Endothelial cell of umbilical vein (primary cell): ENCODE measurements around the gene LRRC8A. TPM values are rescaled to one million over a fixed set of nuclear protein-coding genes. Genes with fewer than 3 reads are reported as not detected.

Source experiments
- BruUV-seq: library from RNA; stranded (reverse); fragments of 400-500 nt; replicated peaks from 2 replicates; lab custom pipeline; 2021; lab: Mats Ljungman, UMichigan
- CTCF ChIA-PET: fragments of 300-600, 350-600 bp; sonication (Branson Sonifier 250); formaldehyde crosslinking; loops from one replicate; lab custom pipeline; 2021; ENCODE audit warnings: antibody characterized with exemption, inconsistent platforms; lab: Charles Lee
- POLR2A ChIA-PET: fragments of 300-600, 350-600 bp; sonication (Branson Sonifier 250); formaldehyde crosslinking; loops from one replicate; lab custom pipeline; 2021; ENCODE audit warnings: antibody characterized with exemption, inconsistent platforms; lab: Charles Lee
- DNase-seq: peaks from one replicate; pipeline ENCODE4 v3.0.0-alpha.2; 2011; ENCODE audit warnings: low read depth, low spot score
- FAIRE-seq: peaks from 2 replicates; lab custom pipeline; 2011; peaks lifted over from hg19 to GRCh38; lab: Jason Lieb, UNC
- H2AFZ ChIP-seq: 2 replicates; pipeline ENCODE4 v1.6.0; 2012; ENCODE audit warnings: low read depth, low read length, control low read depth, inconsistent platforms
- H3K27ac ChIP-seq: 2 replicates; pipeline ENCODE4 v1.5.1; 2011; ENCODE audit warnings: low read depth, mild to moderate bottlenecking, control low read depth, low read length, moderate library complexity; ENCODE audit not compliant: insufficient read depth
- H3K27me3 ChIP-seq, 2 experiments: 2 replicates each; pipeline versions ENCODE4 v1.6.0 to v1.6.1; 2011; ENCODE audit warnings: low read length in 2 of 2, mixed read lengths in 1 of 2; ENCODE audit not compliant: control insufficient read depth in 2 of 2, insufficient read depth in 2 of 2
- H3K36me3 ChIP-seq, 2 experiments: 2 replicates in 1 of 2; 3 replicates in 1 of 2; pipeline ENCODE4 v1.5.1; 2011; ENCODE audit warnings: low read length in 2 of 2, mild to moderate bottlenecking in 1 of 2, moderate library complexity in 1 of 2; ENCODE audit not compliant: control insufficient read depth in 2 of 2, insufficient read depth in 2 of 2; ENCODE audit errors: extremely low read depth in 1 of 2
- H3K4me1 ChIP-seq: 3 replicates; pipeline ENCODE4 v1.5.1; 2011; ENCODE audit warnings: mild to moderate bottlenecking, low read length; ENCODE audit not compliant: control insufficient read depth, insufficient read depth; ENCODE audit errors: extremely low read depth
- H3K4me2 ChIP-seq: 2 replicates; pipeline ENCODE4 v1.6.1; 2011; ENCODE audit warnings: low read length, control low read depth, mixed read lengths; ENCODE audit not compliant: insufficient read depth
- H3K4me3 ChIP-seq, 3 experiments: fragments of 200-600 bp in 1 of 3; sonication (generic), shearing (Covaris generic) in 1 of 3; replicated peaks in 1 of 3; 2 replicates each; pipeline ENCODE4 v1.5.1; 2011 to 2016; ENCODE audit warnings: control low read depth in 3 of 3, low read length in 3 of 3, mild to moderate bottlenecking in 2 of 3, inconsistent platforms in 1 of 3, low read depth in 1 of 3, moderate library complexity in 1 of 3; ENCODE audit not compliant: insufficient read depth in 1 of 3
- H3K79me2 ChIP-seq: 2 replicates; pipeline ENCODE4 v1.6.0; 2012; ENCODE audit warnings: low read length, inconsistent platforms; ENCODE audit not compliant: control insufficient read depth, insufficient read depth
- H3K9ac ChIP-seq: replicated peaks from 2 replicates; pipeline ENCODE3; 2011; ENCODE audit warnings: low read length, control low read depth; ENCODE audit not compliant: insufficient read depth; ENCODE audit errors: extremely low read depth
- H3K9me1 ChIP-seq: replicated peaks from 3 replicates; pipeline ENCODE4 v1.6.0; 2011; ENCODE audit warnings: mild to moderate bottlenecking, low read length; ENCODE audit not compliant: control insufficient read depth, insufficient read depth; ENCODE audit errors: extremely low read depth
- H3K9me3 ChIP-seq: replicated peaks from 2 replicates; pipeline ENCODE4 v1.5.1; 2012; ENCODE audit warnings: low read length, inconsistent platforms; ENCODE audit not compliant: control insufficient read depth, insufficient read depth
- H4K20me1 ChIP-seq: replicated peaks from 2 replicates; pipeline ENCODE3; 2011; ENCODE audit warnings: mild to moderate bottlenecking, low read length; ENCODE audit not compliant: control insufficient read depth, insufficient read depth; ENCODE audit errors: extremely low read depth
- CTCF ChIP-seq, 2 donors: IDR thresholded peaks; 1 replicate in 1 of 2; 2 replicates in 1 of 2; pipeline ENCODE4 v1.5.1; 2011; ENCODE audit warnings: low read length in 2 of 2, mild to moderate bottlenecking in 2 of 2, moderate library complexity in 2 of 2, control low read depth in 1 of 2, inconsistent platforms in 1 of 2, low read depth in 1 of 2; ENCODE audit not compliant: insufficient read depth in 1 of 2; ENCODE audit errors: extremely low read depth in 1 of 2
- EZH2 ChIP-seq: IDR thresholded peaks from 2 replicates; pipeline ENCODE4 v1.6.1; 2012; ENCODE audit warnings: borderline replicate concordance, low read depth, mild to moderate bottlenecking, moderate library complexity, low read length, inconsistent platforms; ENCODE audit not compliant: severe bottlenecking
- FOS ChIP-seq: IDR thresholded peaks from 2 replicates; pipeline ENCODE4 v1.6.1; 2011; ENCODE audit warnings: mild to moderate bottlenecking, low read length, moderate library complexity, borderline replicate concordance; ENCODE audit not compliant: insufficient read depth
- GATA2 ChIP-seq: IDR thresholded peaks from 2 replicates; pipeline ENCODE4 v1.7.0; 2011; ENCODE audit warnings: low read depth, mild to moderate bottlenecking, moderate library complexity, mixed read lengths, low read length; ENCODE audit not compliant: insufficient read length, insufficient read depth
- JUN ChIP-seq: IDR thresholded peaks from 2 replicates; pipeline ENCODE4 v1.6.1; 2011; ENCODE audit warnings: borderline replicate concordance, low read depth; ENCODE audit not compliant: insufficient read length, insufficient read depth
- MAX ChIP-seq: IDR thresholded peaks from 2 replicates; pipeline ENCODE4 v1.6.1; 2011; ENCODE audit not compliant: insufficient read depth, insufficient read length
- MYC ChIP-seq: IDR thresholded peaks from one replicate; pipeline ENCODE4 v1.6.1; 2011; ENCODE audit warnings: mild to moderate bottlenecking, low read depth, low read length
- POLR2A ChIP-seq: IDR thresholded peaks from 2 replicates; pipeline ENCODE4 v1.6.1; 2012; ENCODE audit warnings: low read depth, mild to moderate bottlenecking, control low read depth, low read length
- POLR2AphosphoS5 ChIP-seq: IDR thresholded peaks from 2 replicates; pipeline ENCODE4 v1.6.1; 2012; ENCODE audit warnings: low read depth, mild to moderate bottlenecking, control low read depth, low read length, moderate library complexity; ENCODE audit not compliant: insufficient read depth
- dilution Hi-C: fragments of 300-500 bp; cut with MboI; formaldehyde crosslinking; loops from one replicate; pipeline ENCODE4 v1.15.0; 2019; ENCODE audit warnings: low sequenced_read_pairs; ENCODE audit not compliant: extremely low pct_ligation_motif_present
- intact Hi-C: fragments of 100-400 bp; cut with micrococcal nuclease; formaldehyde crosslinking; loops from one replicate; pipeline ENCODE4 v1.10.0; 2022
- polyA plus RNA-seq, 4 experiments: library from polyadenylated mRNA; depleted of rRNA in 3 of 4; stranded (reverse) in 3 of 4; unstranded in 1 of 4; fragments of >200 nt; gene quantifications; 2 replicates each; pipeline versions ENCODE4 v1.2.1 to v1.2.3, GENCODE V29; 2011 to 2012; ENCODE audit warnings: missing spikeins in 1 of 4
- total RNA-seq: library from RNA; stranded (reverse); gene quantifications from 2 replicates; pipeline ENCODE4 v1.2.3, GENCODE V29; 2021

LRRC8A gene
- total and polyA plus RNA-seq, 2 donors (not counting 3 experiments of a cell fraction or from before 2014, with no cell fraction given) = 99.6 to 129 TPM

GRCh38 chr9:128906741-128907140 lies 24.8 kb downstream of the LRRC8A start:
- no peak overlapping the region for H3K4me3 ChIP-seq
- dilution Hi-C loops (no loop called here), intact Hi-C loops (no loop called here)
- peaks cover 78% of the 10 kb centered on the region for H3K79me2 ChIP-seq
- no peaks in the 10 kb centered on the region for H3K9me1 ChIP-seq
- FAIRE-seq (no peak), DNase-seq (no peak)
- POLR2A ChIA-PET = no interaction called here
- peaks cover 17 to 44% of the 10 kb centered on the region in 2 experiments for H3K36me3 ChIP-seq
- no peaks in the 10 kb centered on the region for H3K27me3 ChIP-seq
- no TSS peak for BruUV-seq
- CTCF ChIA-PET = interaction anchor here (1.0 to 1.2 kb wide), 2 partner anchors 15 to 19 kb away, joined by 3 to 5 read pairs; no protein-coding TSS in a partner anchor
- H2AFZ ChIP-seq = no peak overlapping the region
- no peak overlapping the region for H3K27ac ChIP-seq
- H3K9me3 ChIP-seq = no peaks in the 10 kb centered on the region
- H3K4me1 ChIP-seq = peaks cover 22% of the 10 kb centered on the region
- no peak for TF ChIP-seq POLR2AphosphoS5
- no peak for TF ChIP-seq GATA2
- no peak for TF ChIP-seq POLR2A
- TF ChIP-seq CTCF (IDR thresholded peaks at IDR 0.05; ENCODE audit: extremely low read depth in 1 of 2, insufficient read depth in 1 of 2, low read depth in 1 of 2, low read length in 2 of 2) = no peak
- no peak for TF ChIP-seq MYC
- no peak for TF ChIP-seq JUN
- TF ChIP-seq FOS = no peak
- TF ChIP-seq MAX = no peak
- no peak for TF ChIP-seq EZH2
- no peak overlapping the region for H3K9ac ChIP-seq
- no peak overlapping the region for H3K4me2 ChIP-seq
- H4K20me1 ChIP-seq = no peaks in the 10 kb centered on the region
